ENCODE measurements around the gene HIRA. TPM values are rescaled to one million over a fixed set of nuclear protein-coding genes. Genes with fewer than 3 reads are reported as not detected.

Gene HIRA
- total RNA-seq, 1 donor: 17.7 TPM

- H3K4me3 ChIP-seq (ENCODE audit: low read depth, low read length): no peak overlapping the region
- DNase-seq (ENCODE audit: low read depth): no peak
- no peak for TF ChIP-seq CTCF (IDR thresholded peaks at IDR 0.05; ENCODE audit: insufficient read depth, low read length)
These were observed 11.2 kb downstream of the HIRA start for GRCh38 chr22:19420321-19420720.

- H3K4me3 ChIP-seq (ENCODE audit: low read depth, low read length): no peak overlapping the region
- no peak for TF ChIP-seq CTCF (IDR thresholded peaks at IDR 0.05; ENCODE audit: insufficient read depth, low read length)
- no peak for DNase-seq (ENCODE audit: low read depth)
These were observed 11.9 kb downstream of the HIRA start for GRCh38 chr22:19419464-19420178.

- no peak overlapping the region for H3K4me3 ChIP-seq (ENCODE audit: low read depth, low read length)
- no peak for TF ChIP-seq CTCF (IDR thresholded peaks at IDR 0.05; ENCODE audit: insufficient read depth, low read length)
- no peak for DNase-seq (ENCODE audit: low read depth)
These were observed 12.5 kb downstream of the HIRA start for GRCh38 chr22:19419086-19419463.

GRCh38 chr22:19412923-19413322 is 18.6 kb downstream of the HIRA start:
- TF ChIP-seq CTCF (IDR thresholded peaks at IDR 0.05; ENCODE audit: insufficient read depth, low read length): no peak
- no peak for DNase-seq (ENCODE audit: low read depth)
- H3K4me3 ChIP-seq (ENCODE audit: low read depth, low read length): no peak overlapping the region

GRCh38 chr22:19412478-19412877 is 19.1 kb downstream of the HIRA start:
- DNase-seq (ENCODE audit: low read depth): no peak
- no peak overlapping the region for H3K4me3 ChIP-seq (ENCODE audit: low read depth, low read length)
- no peak for TF ChIP-seq CTCF (IDR thresholded peaks at IDR 0.05; ENCODE audit: insufficient read depth, low read length)

- H3K4me3 ChIP-seq (ENCODE audit: low read depth, low read length): no peak overlapping the region
- no peak for TF ChIP-seq CTCF (IDR thresholded peaks at IDR 0.05; ENCODE audit: insufficient read depth, low read length)
- DNase-seq (ENCODE audit: low read depth): no peak
These were observed 19.9 kb downstream of the HIRA start for GRCh38 chr22:19411690-19412045.

Data from fibroblast of the aortic adventitia (primary cell).